Lower leg skin (tissue), 4 donors: ENCODE measurements around the gene RNF141. TPM values are rescaled to one million over a fixed set of nuclear protein-coding genes. Genes with fewer than 3 reads are reported as not detected.

ENCODE experiments used
- DNase-seq, 2 donors: peaks; one replicate each; pipeline ENCODE4 v3.0.0-alpha.2; 2019; ENCODE audit warnings: low spot score in 2 of 2
- H3K4me3 ChIP-seq: fragments of 200-600 bp; sonication (generic); 2 replicates; pipeline ENCODE4 v1.5.1; 2017; ENCODE audit warnings: mild to moderate bottlenecking, low read depth; ENCODE audit not compliant: poor library complexity, severe bottlenecking
- CTCF ChIP-seq, 3 donors: fragments of 450-650 bp; IDR thresholded peaks; one replicate each; pipeline ENCODE4 v1.5.1; 2016; ENCODE audit warnings: antibody characterized with exemption in 3 of 3, mild to moderate bottlenecking in 3 of 3, moderate library complexity in 2 of 3
- POLR2A ChIP-seq, 2 donors: fragments of 450-650 bp; IDR thresholded peaks; one replicate each; pipeline ENCODE4 v1.6.1; 2016 to 2017; ENCODE audit warnings: antibody characterized with exemption in 2 of 2, mild to moderate bottlenecking in 1 of 2, moderate library complexity in 1 of 2
- WGBS, 2 donors: methylation state at CpG; one replicate each; pipeline ENCODE4 v1.1.5; 2018; 5-methylcytosine and 5-hydroxymethylcytosine counted together
- intact Hi-C: fragments of 100-400 bp; cut with DNase I; formaldehyde crosslinking; loops from one replicate; pipeline ENCODE4 v1.15.0; 2023; ENCODE audit warnings: low total_unique reads
- total RNA-seq, 4 donors: library from RNA; depleted of rRNA; stranded (reverse); fragments of >200 nt; gene quantifications; one replicate each; pipeline ENCODE4 v1.1.0, GENCODE V29; 2016

RNF141 gene
- total RNA-seq, 4 donors from 2014 or later, result 70.6 to 74.9 (median 74.2) TPM

GRCh38 chr11:10488934-10489691 lies 51.9 kb downstream of the RNF141 start:
- TF ChIP-seq CTCF (IDR thresholded peaks at IDR 0.05) (no peak), POLR2A (IDR thresholded peaks at IDR 0.05) (no peak)
- 58 to 65% methylated on average over 11 of the region's 11 CpGs for WGBS, 2 donors
- intact Hi-C loops, result no loop called here
- DNase-seq, result peak; percentile 81 to 90
- no peak overlapping the region for H3K4me3 ChIP-seq

GRCh38 chr11:10488121-10488933 lies 52.7 kb downstream of the RNF141 start:
- H3K4me3 ChIP-seq, result no peak overlapping the region
- intact Hi-C loops, result no loop called here
- TF ChIP-seq POLR2A (IDR thresholded peaks at IDR 0.05) (no peak), CTCF (IDR thresholded peaks at IDR 0.05) (no peak)
- peak; percentile 79 to 81 for DNase-seq
- 52 to 63% methylated on average over 13 of the region's 13 CpGs for WGBS, 2 donors

GRCh38 chr11:10487002-10487647 lies 53.9 kb downstream of the RNF141 start:
- intact Hi-C loops, result no loop called here
- peak in 1 of 2 donors; percentile 80 for DNase-seq
- TF ChIP-seq POLR2A (IDR thresholded peaks at IDR 0.05), result no peak
- TF ChIP-seq CTCF (IDR thresholded peaks at IDR 0.05), result no peak
- 92 to 96% methylated on average over 16 of the region's 16 CpGs for WGBS, 2 donors
- H3K4me3 ChIP-seq, result no peak overlapping the region

- WGBS, 2 donors, result 91 to 94% methylated on average over 10 of the region's 10 CpGs
- TF ChIP-seq CTCF (IDR thresholded peaks at IDR 0.05) (no peak), POLR2A (IDR thresholded peaks at IDR 0.05) (no peak)
- no peak overlapping the region for H3K4me3 ChIP-seq
- intact Hi-C loops, result no loop called here
- DNase-seq, result peak in 1 of 2 donors; percentile 73
Observed at GRCh38 chr11:10486161-10486840, 54.7 kb downstream of the RNF141 start.

- peak in 1 of 2 donors; percentile 68 for DNase-seq
- TF ChIP-seq POLR2A (IDR thresholded peaks at IDR 0.05) (no peak), CTCF (IDR thresholded peaks at IDR 0.05) (no peak)
- intact Hi-C loops, result no loop called here
- 50 to 56% methylated on average over 2 of the region's 2 CpGs for WGBS, 2 donors
- H3K4me3 ChIP-seq, result no peak overlapping the region
Observed at GRCh38 chr11:10485646-10486045, 55.3 kb downstream of the RNF141 start.
